HEK293T (cell line): ENCODE results near the gene LCLAT1.
"Not testable (repeated sequence)": the region's sequence is repeated elsewhere in the genome, so short reads cannot be mapped to it uniquely, and the experiment has no call there.

Source experiments
- CTCF ChIA-PET: fragments of 350-600 bp; formaldehyde crosslinking; extraction: SDS; loops from one replicate; lab custom pipeline; 2021; ENCODE audit warnings: antibody characterized with exemption, inconsistent platforms; lab: Yijun Ruan, JAX
- POLR2A ChIA-PET: fragments of 350-600 bp; formaldehyde crosslinking; extraction: SDS; loops from one replicate; lab custom pipeline; 2020; ENCODE audit warnings: antibody characterized with exemption, inconsistent platforms; lab: Yijun Ruan, JAX
- DNase-seq: peaks from one replicate; pipeline ENCODE4 v3.0.0; 2012; ENCODE audit warnings: mixed read lengths; ENCODE audit errors: extremely low spot score
- ARNT ChIP-seq: fragments of 450-650 bp; IDR thresholded peaks from 2 replicates; pipeline ENCODE4 v1.6.1; 2017; ENCODE audit warnings: mild to moderate bottlenecking
- BHLHE40 ChIP-seq: fragments of 450-650 bp; IDR thresholded peaks from 2 replicates; pipeline ENCODE4 v1.6.1; 2016; ENCODE audit warnings: mild to moderate bottlenecking, moderate library complexity, borderline replicate concordance
- CTBP1 ChIP-seq: fragments of 450-650 bp; IDR thresholded peaks from 2 replicates; pipeline ENCODE4 v1.6.1; 2016; ENCODE audit warnings: borderline replicate concordance
- ELF4 ChIP-seq: fragments of 450-650 bp; IDR thresholded peaks from 2 replicates; pipeline ENCODE4 v1.6.1; 2017; ENCODE audit warnings: antibody characterized with exemption
- FOXA1 ChIP-seq: fragments of 450-650 bp; IDR thresholded peaks from 2 replicates; pipeline ENCODE4 v1.6.1; 2016; ENCODE audit warnings: mild to moderate bottlenecking
- FOXK2 ChIP-seq: fragments of 450-650 bp; IDR thresholded peaks from 2 replicates; pipeline ENCODE4 v1.6.1; 2016; ENCODE audit warnings: mild to moderate bottlenecking
- FOXM1 ChIP-seq: fragments of 450-650 bp; IDR thresholded peaks from 2 replicates; pipeline ENCODE4 v1.6.1; 2017; ENCODE audit warnings: mild to moderate bottlenecking, borderline replicate concordance
- HDGF ChIP-seq: fragments of 450-650 bp; IDR thresholded peaks from 2 replicates; pipeline ENCODE4 v1.6.1; 2017; ENCODE audit warnings: antibody characterized with exemption, borderline replicate concordance
- L3MBTL2 ChIP-seq: fragments of 450-650 bp; conservative IDR thresholded peaks from 2 replicates; pipeline ENCODE4 v1.6.1; 2016; ENCODE audit warnings: mild to moderate bottlenecking
- LEF1 ChIP-seq: fragments of 450-650 bp; IDR thresholded peaks from 2 replicates; pipeline ENCODE4 v1.6.1; 2017; ENCODE audit warnings: mild to moderate bottlenecking, borderline replicate concordance
- NFRKB ChIP-seq: fragments of 450-650 bp; IDR thresholded peaks from 2 replicates; pipeline ENCODE4 v1.6.1; 2016; ENCODE audit warnings: mild to moderate bottlenecking, moderate library complexity
- PKNOX1 ChIP-seq: fragments of 450-650 bp; IDR thresholded peaks from 2 replicates; pipeline ENCODE4 v1.6.1; 2016
- SP1 ChIP-seq: fragments of 450-650 bp; IDR thresholded peaks from 2 replicates; pipeline ENCODE4 v1.6.1; 2017
- SUZ12 ChIP-seq: fragments of 450-650 bp; IDR thresholded peaks from 2 replicates; pipeline ENCODE4 v1.6.1; 2016; ENCODE audit warnings: mild to moderate bottlenecking
- TARDBP ChIP-seq: fragments of 450-650 bp; IDR thresholded peaks from 2 replicates; pipeline ENCODE4 v1.6.1; 2016
- ZNF384 ChIP-seq: fragments of 450-650 bp; IDR thresholded peaks from 2 replicates; pipeline ENCODE4 v1.6.1; 2016

LCLAT1 gene

GRCh38 chr2:30511122-30512083, 64.4 kb downstream of the LCLAT1 start:
- POLR2A ChIA-PET: interaction anchor here (1.2 kb wide), 1 partner anchor 438 kb away, joined by 4 read pairs; no protein-coding TSS in a partner anchor
- TF ChIP-seq NFRKB: no peak
- TF ChIP-seq LEF1: no peak
- 0 out of 2 replicates have a peak, but pooled peaks have one; percentile 34 for TF ChIP-seq PKNOX1
- CTCF ChIA-PET: interaction anchor here (0.6 kb wide), 1 partner anchor 88 kb away, joined by 3 read pairs; no protein-coding TSS in a partner anchor
- no peak for DNase-seq

GRCh38 chr2:30512243-30512886, 65.3 kb downstream of the LCLAT1 start:
- ChIA-PET POLR2A (no interaction called here), CTCF (no interaction called here)
- no peak for TF ChIP-seq HDGF
- no peak for TF ChIP-seq NFRKB
- no peak for TF ChIP-seq LEF1
- TF ChIP-seq ELF4: no peak
- TF ChIP-seq FOXA1: no peak
- TF ChIP-seq TARDBP: no peak
- no peak for TF ChIP-seq ZNF384
- no peak for TF ChIP-seq PKNOX1
- TF ChIP-seq SP1: no peak
- TF ChIP-seq FOXK2: no peak
- TF ChIP-seq SUZ12: no peak
- DNase-seq: no peak

- CTCF ChIA-PET, POLR2A ChIA-PET, DNase-seq: not testable (repeated sequence)
Observed at GRCh38 chr2:30513649-30514048, 66.6 kb downstream of the LCLAT1 start.

- no peak for DNase-seq
- ChIA-PET POLR2A (no interaction called here), CTCF (no interaction called here)
- no peak for TF ChIP-seq ZNF384
- TF ChIP-seq LEF1: no peak
- TF ChIP-seq FOXM1: no peak
- no peak for TF ChIP-seq PKNOX1
Observed at GRCh38 chr2:30514134-30514847, 67.2 kb downstream of the LCLAT1 start.

- CTCF ChIA-PET: no interaction called here
- POLR2A ChIA-PET: no interaction called here
- TF ChIP-seq BHLHE40: no peak
- no peak for TF ChIP-seq FOXK2
- no peak for TF ChIP-seq SUZ12
- no peak for TF ChIP-seq PKNOX1
- TF ChIP-seq HDGF: no peak
- TF ChIP-seq ELF4: no peak
- no peak for TF ChIP-seq CTBP1
- TF ChIP-seq L3MBTL2: no peak
- TF ChIP-seq SP1: no peak
- TF ChIP-seq FOXA1: no peak
- TF ChIP-seq FOXM1: no peak
- TF ChIP-seq ARNT: no peak
- no peak for TF ChIP-seq LEF1
- no peak for TF ChIP-seq ZNF384
- no peak for TF ChIP-seq NFRKB
- no peak for DNase-seq
Observed at GRCh38 chr2:30514848-30515435, 67.9 kb downstream of the LCLAT1 start.
